Activated CD8-positive, alpha-beta T cell treated with anti-CD3 and anti-CD28 coated beads for 36 hours (primary cell): ENCODE measurements around the gene RUNX1. TPM values are rescaled to one million over a fixed set of nuclear protein-coding genes. Genes with fewer than 3 reads are reported as not detected.

ENCODE experiments used
- ATAC-seq: fragments of 200-7000 bp; cut with Tn5 transposase; one replicate; pipeline ENCODE4 v1.10.0; 2021; ENCODE audit warnings: mild to moderate bottlenecking, moderate library complexity
- CTCF ChIA-PET: fragments of 350-600 bp; sonication (Branson Sonifier 250); formaldehyde crosslinking; loops from one replicate; lab custom pipeline; 2021; ENCODE audit warnings: antibody characterized with exemption; lab: Charles Lee
- POLR2A ChIA-PET: fragments of 350-600 bp; sonication (Branson Sonifier 250); formaldehyde crosslinking; loops from one replicate; lab custom pipeline; 2021; ENCODE audit warnings: antibody characterized with exemption; lab: Charles Lee
- DNase-seq: peaks from one replicate; pipeline ENCODE4 v3.0.0-alpha.2; 2020
- H3K27ac Mint-ChIP-seq: one replicate; pipeline ENCODE4 v1.8.0; 2021; ENCODE audit warnings: mild to moderate bottlenecking, mixed read lengths
- H3K27me3 Mint-ChIP-seq: one replicate; pipeline ENCODE4 v1.8.0; 2021; ENCODE audit warnings: mixed read lengths
- H3K36me3 Mint-ChIP-seq: one replicate; pipeline ENCODE4 v1.8.0; 2021; ENCODE audit warnings: low read depth, mixed read lengths
- H3K4me1 Mint-ChIP-seq: one replicate; pipeline ENCODE4 v1.8.0; 2021; ENCODE audit warnings: low read depth, mixed read lengths
- H3K4me3 Mint-ChIP-seq: one replicate; pipeline ENCODE4 v1.8.0; 2021; ENCODE audit warnings: mild to moderate bottlenecking, moderate library complexity, mixed read lengths
- H3K9me3 Mint-ChIP-seq: one replicate; pipeline ENCODE4 v1.8.0; 2021; ENCODE audit warnings: mixed read lengths
- intact Hi-C: fragments of 100-400 bp; cut with micrococcal nuclease; formaldehyde crosslinking; loops from one replicate; pipeline ENCODE4 v1.10.0; 2022
- total RNA-seq, 2 experiments: library from RNA; stranded (reverse); gene quantifications; one replicate each; pipeline ENCODE4 v1.2.3, GENCODE V29; 2021
- TF ChIP-seq, protein P1 (sequence below): fragments of 200-600 bp; IDR thresholded peaks from one replicate; pipeline ENCODE4 v1.8.0; 2022; ENCODE audit warnings: antibody characterized with exemption, mild to moderate bottlenecking

RUNX1 gene
- total RNA-seq, 2 experiments from 2014 or later, result 18.7 to 19.0 TPM

DNA sequence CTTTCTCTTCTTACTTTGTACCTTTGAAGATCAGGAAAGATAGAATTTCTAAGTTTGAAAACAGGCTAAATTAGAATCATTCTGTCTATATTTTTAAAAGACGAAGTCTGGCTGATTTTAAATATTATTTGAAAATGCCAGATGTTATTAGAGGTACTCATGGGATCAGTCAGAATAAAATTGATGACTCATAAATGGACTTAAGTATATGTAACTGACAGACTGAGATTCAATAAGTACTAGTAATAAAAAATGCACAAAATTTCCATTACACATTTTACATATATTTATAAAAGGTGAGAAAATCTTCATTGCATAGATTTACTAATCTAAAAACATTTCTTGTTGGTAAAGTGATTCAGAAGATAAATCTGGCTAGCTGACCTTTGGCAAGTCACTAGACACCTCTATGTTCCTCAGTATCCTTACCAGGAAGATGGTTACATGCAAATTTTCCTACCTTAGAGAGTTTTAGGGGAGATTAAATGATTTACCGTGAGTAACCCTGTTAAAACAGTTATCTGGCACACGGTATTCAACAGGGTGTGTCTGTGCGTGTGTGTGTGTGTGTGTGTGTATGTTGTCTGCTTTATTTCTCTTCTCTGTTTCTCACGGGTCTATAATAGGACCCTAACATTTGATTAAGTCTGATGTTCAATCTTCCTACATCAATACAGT lies 189.0 kb downstream of the RUNX1 start:
- no peaks in the 10 kb centered on the region for H3K27me3 Mint-ChIP-seq
- H3K4me3 Mint-ChIP-seq, result no peak overlapping the region
- ChIA-PET CTCF (no interaction called here), POLR2A (interaction anchor here (1.0 kb wide), 1 partner anchor 8 kb away, joined by 3 read pairs; no protein-coding TSS in a partner anchor)
- TF ChIP-seq, protein P1, sequence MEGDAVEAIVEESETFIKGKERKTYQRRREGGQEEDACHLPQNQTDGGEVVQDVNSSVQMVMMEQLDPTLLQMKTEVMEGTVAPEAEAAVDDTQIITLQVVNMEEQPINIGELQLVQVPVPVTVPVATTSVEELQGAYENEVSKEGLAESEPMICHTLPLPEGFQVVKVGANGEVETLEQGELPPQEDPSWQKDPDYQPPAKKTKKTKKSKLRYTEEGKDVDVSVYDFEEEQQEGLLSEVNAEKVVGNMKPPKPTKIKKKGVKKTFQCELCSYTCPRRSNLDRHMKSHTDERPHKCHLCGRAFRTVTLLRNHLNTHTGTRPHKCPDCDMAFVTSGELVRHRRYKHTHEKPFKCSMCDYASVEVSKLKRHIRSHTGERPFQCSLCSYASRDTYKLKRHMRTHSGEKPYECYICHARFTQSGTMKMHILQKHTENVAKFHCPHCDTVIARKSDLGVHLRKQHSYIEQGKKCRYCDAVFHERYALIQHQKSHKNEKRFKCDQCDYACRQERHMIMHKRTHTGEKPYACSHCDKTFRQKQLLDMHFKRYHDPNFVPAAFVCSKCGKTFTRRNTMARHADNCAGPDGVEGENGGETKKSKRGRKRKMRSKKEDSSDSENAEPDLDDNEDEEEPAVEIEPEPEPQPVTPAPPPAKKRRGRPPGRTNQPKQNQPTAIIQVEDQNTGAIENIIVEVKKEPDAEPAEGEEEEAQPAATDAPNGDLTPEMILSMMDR, result no peak
- no peak for DNase-seq
- ATAC-seq, result no peak
- peaks cover 47% of the 10 kb centered on the region for H3K36me3 Mint-ChIP-seq
- intact Hi-C loops, result no loop called here
- peaks cover 11% of the 10 kb centered on the region for H3K4me1 Mint-ChIP-seq
- H3K27ac Mint-ChIP-seq, result peak overlapping the region; percentile 21
- H3K9me3 Mint-ChIP-seq, result no peaks in the 10 kb centered on the region

DNA sequence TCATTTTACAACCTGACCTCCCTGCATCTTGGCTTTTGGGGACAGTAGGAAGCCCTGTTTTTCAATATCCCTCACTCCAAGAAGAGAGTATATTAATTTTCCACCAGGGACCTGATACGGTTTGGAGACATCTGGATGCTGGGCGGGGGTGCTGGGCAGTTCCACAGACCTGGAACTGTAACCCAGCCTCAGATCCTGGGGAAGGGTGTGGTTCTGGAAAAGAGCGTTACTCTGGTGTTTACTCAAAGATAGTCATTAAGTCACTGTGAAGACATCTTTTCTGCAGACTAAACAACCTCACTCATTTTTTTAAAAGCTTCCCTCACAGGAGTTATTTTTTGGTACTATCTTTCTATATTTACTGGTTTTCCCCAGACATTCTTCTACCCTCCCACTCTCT lies 190.5 kb downstream of the RUNX1 start:
- no peaks in the 10 kb centered on the region for H3K27me3 Mint-ChIP-seq
- POLR2A ChIA-PET, result interaction anchor here (1.0 kb wide), 1 partner anchor 111 kb away, joined by 5 read pairs; no protein-coding TSS in a partner anchor
- TF ChIP-seq, protein P1, result no peak
- H3K4me1 Mint-ChIP-seq, result peaks cover 6% of the 10 kb centered on the region
- H3K36me3 Mint-ChIP-seq, result peaks cover 37% of the 10 kb centered on the region
- CTCF ChIA-PET, result interaction anchor here (1.2 to 1.3 kb wide), 2 partner anchors 146 to 543 kb away, joined by 3 read pairs; no protein-coding TSS in a partner anchor
- ATAC-seq, result no peak
- no peaks in the 10 kb centered on the region for H3K9me3 Mint-ChIP-seq
- no peak overlapping the region for H3K27ac Mint-ChIP-seq
- no peak overlapping the region for H3K4me3 Mint-ChIP-seq
- DNase-seq, result no peak
- intact Hi-C loops, result no loop called here

DNA sequence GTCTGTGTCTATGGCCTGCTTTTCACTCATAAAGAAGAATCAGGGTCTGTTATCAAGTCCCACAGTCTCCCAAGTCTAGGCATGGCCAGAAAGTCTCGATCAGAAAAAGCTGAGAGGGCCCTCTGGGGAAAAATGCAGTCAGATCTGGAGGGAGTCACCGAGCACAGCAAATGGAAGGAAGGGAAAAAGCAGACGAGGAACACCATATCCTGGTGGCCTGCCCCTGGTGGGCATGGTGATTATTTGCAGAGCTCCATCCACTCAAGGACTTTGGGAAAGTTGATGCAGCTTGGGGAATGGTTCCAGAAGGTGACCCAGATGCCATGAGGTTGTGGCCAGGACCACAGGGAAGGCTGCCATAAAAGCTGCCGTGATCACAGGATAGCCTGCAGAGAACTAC lies 191.2 kb downstream of the RUNX1 start:
- CTCF ChIA-PET, result interaction anchor here (1.2 to 1.4 kb wide), 3 partner anchors 10 to 543 kb away, joined by 3 read pairs; no protein-coding TSS in a partner anchor
- no peaks in the 10 kb centered on the region for H3K9me3 Mint-ChIP-seq
- POLR2A ChIA-PET, result no interaction called here
- H3K36me3 Mint-ChIP-seq, result peaks cover 37% of the 10 kb centered on the region
- no peak overlapping the region for H3K4me3 Mint-ChIP-seq
- DNase-seq (no peak), ATAC-seq (no peak)
- no peaks in the 10 kb centered on the region for H3K27me3 Mint-ChIP-seq
- TF ChIP-seq, protein P1, result no peak
- intact Hi-C loops, result no loop called here
- H3K4me1 Mint-ChIP-seq, result peaks cover 10% of the 10 kb centered on the region
- no peak overlapping the region for H3K27ac Mint-ChIP-seq

DNA sequence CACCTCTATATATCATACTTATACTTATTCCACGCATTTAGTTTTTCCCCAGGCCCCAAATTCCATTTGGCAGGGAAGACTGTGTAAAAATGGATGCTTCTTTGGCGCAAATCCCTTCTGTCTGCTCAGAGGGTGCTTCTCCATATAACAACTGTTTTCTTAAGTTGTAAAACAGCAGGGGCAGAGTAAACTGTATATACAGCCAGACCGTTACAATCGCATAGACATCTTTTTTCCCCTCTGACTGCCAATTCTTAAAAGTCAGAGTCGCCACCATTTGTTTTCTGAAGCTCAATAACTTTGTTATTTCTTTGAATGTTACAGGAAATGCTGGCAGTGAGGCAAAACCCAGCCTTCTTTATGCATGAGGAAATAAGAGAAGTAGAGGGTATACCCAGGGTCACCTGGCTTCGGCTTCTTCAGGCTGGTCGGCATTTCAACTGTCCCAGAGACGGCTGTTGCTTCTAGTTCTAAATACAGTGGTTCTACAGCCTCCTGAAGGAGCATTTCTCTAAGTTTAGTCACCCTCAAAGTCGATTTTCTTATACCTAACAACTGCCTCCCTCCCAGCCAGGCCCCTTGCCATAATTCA lies 191.9 kb downstream of the RUNX1 start:
- TF ChIP-seq, protein P1, result no peak
- H3K4me1 Mint-ChIP-seq, result peaks cover 16% of the 10 kb centered on the region
- CTCF ChIA-PET, result interaction anchor here (1.2 to 1.4 kb wide), 3 partner anchors 9 to 544 kb away, joined by 3 read pairs; no protein-coding TSS in a partner anchor
- DNase-seq (no peak), ATAC-seq (no peak)
- H3K9me3 Mint-ChIP-seq, result no peaks in the 10 kb centered on the region
- H3K4me3 Mint-ChIP-seq, result no peak overlapping the region
- intact Hi-C loops, result no loop called here
- peaks cover 40% of the 10 kb centered on the region for H3K36me3 Mint-ChIP-seq
- no peaks in the 10 kb centered on the region for H3K27me3 Mint-ChIP-seq
- no peak overlapping the region for H3K27ac Mint-ChIP-seq
- POLR2A ChIA-PET, result no interaction called here

DNA sequence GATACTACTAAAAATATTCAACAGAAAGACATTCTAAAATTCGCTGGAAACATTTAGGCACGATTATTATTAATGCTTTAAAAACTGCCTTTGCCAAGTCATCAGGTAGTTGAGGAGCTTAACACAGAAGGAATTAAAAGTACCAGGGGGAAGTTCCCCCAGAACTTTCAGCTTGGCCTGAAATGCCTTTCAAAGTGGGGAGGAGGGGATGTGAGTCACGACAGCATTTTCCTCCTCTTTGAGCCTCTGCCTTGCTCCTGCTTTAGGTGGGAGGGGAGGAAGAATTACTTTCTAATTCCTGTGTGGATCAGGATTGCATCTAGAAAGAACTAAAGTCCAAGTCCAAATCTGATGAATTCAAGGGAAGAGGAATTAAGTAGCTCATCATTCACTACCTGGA lies 196.7 kb downstream of the RUNX1 start:
- ChIA-PET CTCF (interaction anchor here (0.6 to 1.3 kb wide), 3 partner anchors 18 to 549 kb away, joined by 3 to 4 read pairs (median 3); no protein-coding TSS in a partner anchor), POLR2A (interaction anchor here (0.7 to 2.3 kb wide), 2 partner anchors 8 to 12 kb away, joined by 3 to 6 read pairs; no protein-coding TSS in a partner anchor)
- H3K27me3 Mint-ChIP-seq, result no peaks in the 10 kb centered on the region
- peaks cover 20% of the 10 kb centered on the region for H3K4me1 Mint-ChIP-seq
- peaks cover 28% of the 10 kb centered on the region for H3K36me3 Mint-ChIP-seq
- H3K9me3 Mint-ChIP-seq, result no peaks in the 10 kb centered on the region
- DNase-seq (no peak), ATAC-seq (no peak)
- no peak overlapping the region for H3K4me3 Mint-ChIP-seq
- peak overlapping the region; percentile 68 for H3K27ac Mint-ChIP-seq
- TF ChIP-seq, protein P1, result no peak
- intact Hi-C loops, result no loop called here
